ENCODE results near the gene CARMIL1. TPM values are rescaled to one million over a fixed set of nuclear protein-coding genes. Genes with fewer than 3 reads are reported as not detected.

The CARMIL1 gene
- total RNA-seq, 1 donor from 2014 or later = 19.1 TPM

GRCh38 chr6:25290306-25291060 lies 11.3 kb downstream of the CARMIL1 start:
- Mint-ChIP-seq H3K27me3 (ENCODE audit: low read depth, unreplicated experiment) (no peaks in the 10 kb centered on the region), H3K4me1 (ENCODE audit: low read depth, unreplicated experiment) (peaks cover 6% of the 10 kb centered on the region), H3K27ac (ENCODE audit: unreplicated experiment) (peak overlapping the region; percentile 58), H3K36me3 (ENCODE audit: low read depth, unreplicated experiment) (no peaks in the 10 kb centered on the region), H3K9me3 (ENCODE audit: unreplicated experiment) (no peaks in the 10 kb centered on the region), H3K4me3 (ENCODE audit: unreplicated experiment) (no peak overlapping the region)
- Histone ChIP-seq H3K36me3 (ENCODE audit: insufficient read depth, low read length) (no peaks in the 10 kb centered on the region), H3K79me2 (ENCODE audit: insufficient read depth, low read length) (no peaks in the 10 kb centered on the region), H2AFZ (ENCODE audit: low read depth, low read length) (no peak overlapping the region), H3K4me2 (ENCODE audit: low read length) (no peak overlapping the region), H3K9me3 (ENCODE audit: insufficient read depth, low read depth, low read length) (no peaks in the 10 kb centered on the region), H4K20me1 (ENCODE audit: insufficient read depth, low read length) (no peaks in the 10 kb centered on the region), H3K4me3 (ENCODE audit: insufficient read depth, low read depth, low read length) (no peak overlapping the region), H3K27ac (ENCODE audit: low read depth, low read length) (no peak overlapping the region), H3K27me3 (ENCODE audit: insufficient read depth, low read length) (no peaks in the 10 kb centered on the region), H3K4me1 (ENCODE audit: insufficient read depth, low read length) (no peaks in the 10 kb centered on the region), H3K9ac (ENCODE audit: low read length) (no peak overlapping the region)
- TF ChIP-seq, protein P1, sequence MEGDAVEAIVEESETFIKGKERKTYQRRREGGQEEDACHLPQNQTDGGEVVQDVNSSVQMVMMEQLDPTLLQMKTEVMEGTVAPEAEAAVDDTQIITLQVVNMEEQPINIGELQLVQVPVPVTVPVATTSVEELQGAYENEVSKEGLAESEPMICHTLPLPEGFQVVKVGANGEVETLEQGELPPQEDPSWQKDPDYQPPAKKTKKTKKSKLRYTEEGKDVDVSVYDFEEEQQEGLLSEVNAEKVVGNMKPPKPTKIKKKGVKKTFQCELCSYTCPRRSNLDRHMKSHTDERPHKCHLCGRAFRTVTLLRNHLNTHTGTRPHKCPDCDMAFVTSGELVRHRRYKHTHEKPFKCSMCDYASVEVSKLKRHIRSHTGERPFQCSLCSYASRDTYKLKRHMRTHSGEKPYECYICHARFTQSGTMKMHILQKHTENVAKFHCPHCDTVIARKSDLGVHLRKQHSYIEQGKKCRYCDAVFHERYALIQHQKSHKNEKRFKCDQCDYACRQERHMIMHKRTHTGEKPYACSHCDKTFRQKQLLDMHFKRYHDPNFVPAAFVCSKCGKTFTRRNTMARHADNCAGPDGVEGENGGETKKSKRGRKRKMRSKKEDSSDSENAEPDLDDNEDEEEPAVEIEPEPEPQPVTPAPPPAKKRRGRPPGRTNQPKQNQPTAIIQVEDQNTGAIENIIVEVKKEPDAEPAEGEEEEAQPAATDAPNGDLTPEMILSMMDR (IDR thresholded peaks at IDR 0.05; ENCODE audit: insufficient read depth, low read depth, low read length) = no peak
- no peak for TF ChIP-seq EZH2 (IDR thresholded peaks at IDR 0.05; ENCODE audit: insufficient read depth, low read length)
- FAIRE-seq (no peak), DNase-seq (ENCODE audit: low read depth) (no peak)

DNA sequence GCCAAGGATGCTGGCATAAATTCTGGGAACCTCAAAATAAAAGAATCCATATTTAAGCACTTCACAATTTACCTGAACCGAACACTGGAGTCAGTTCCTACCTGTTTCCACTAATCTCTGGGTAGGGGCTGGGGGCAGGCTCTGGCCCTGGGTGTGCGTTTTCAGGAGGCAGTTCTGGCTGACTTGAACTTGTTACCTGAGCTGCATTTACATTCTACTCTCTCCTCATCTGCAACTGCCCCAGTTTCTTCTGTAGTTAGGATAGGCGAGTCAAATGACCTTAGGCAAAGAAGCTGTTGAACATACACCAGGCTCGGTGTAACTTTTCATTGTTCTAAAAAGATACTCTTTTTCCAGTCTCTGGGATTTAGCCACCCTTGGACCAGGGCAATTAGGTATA lies 13.2 kb downstream of the CARMIL1 start:
- no peak overlapping the region for H2AFZ ChIP-seq (ENCODE audit: low read depth, low read length)

More for the DNA sequence above, 13.2 kb downstream of the CARMIL1 start:
- Histone ChIP-seq H3K9me3 (ENCODE audit: insufficient read depth, low read depth, low read length) (no peaks in the 10 kb centered on the region), H3K4me1 (ENCODE audit: insufficient read depth, low read length) (no peaks in the 10 kb centered on the region), H3K4me2 (ENCODE audit: low read length) (no peak overlapping the region), H3K9ac (ENCODE audit: low read length) (no peak overlapping the region), H4K20me1 (ENCODE audit: insufficient read depth, low read length) (no peaks in the 10 kb centered on the region), H3K36me3 (ENCODE audit: insufficient read depth, low read length) (no peaks in the 10 kb centered on the region), H3K27me3 (ENCODE audit: insufficient read depth, low read length) (no peaks in the 10 kb centered on the region), H3K79me2 (ENCODE audit: insufficient read depth, low read length) (no peaks in the 10 kb centered on the region), H3K4me3 (ENCODE audit: insufficient read depth, low read depth, low read length) (no peak overlapping the region), H3K27ac (ENCODE audit: low read depth, low read length) (no peak overlapping the region)
- H3K27me3 Mint-ChIP-seq (ENCODE audit: low read depth, unreplicated experiment) = no peaks in the 10 kb centered on the region
- no peak overlapping the region for H3K4me3 Mint-ChIP-seq (ENCODE audit: unreplicated experiment)
- H3K9me3 Mint-ChIP-seq (ENCODE audit: unreplicated experiment) = no peaks in the 10 kb centered on the region
- FAIRE-seq (no peak), DNase-seq (ENCODE audit: low read depth) (no peak)
- no peaks in the 10 kb centered on the region for H3K36me3 Mint-ChIP-seq (ENCODE audit: low read depth, unreplicated experiment)
- no peak overlapping the region for H3K27ac Mint-ChIP-seq (ENCODE audit: unreplicated experiment)
- TF ChIP-seq, protein P1 (IDR thresholded peaks at IDR 0.05; ENCODE audit: insufficient read depth, low read depth, low read length) = no peak
- no peak for TF ChIP-seq EZH2 (IDR thresholded peaks at IDR 0.05; ENCODE audit: insufficient read depth, low read length)
- peaks cover 21% of the 10 kb centered on the region for H3K4me1 Mint-ChIP-seq (ENCODE audit: low read depth, unreplicated experiment)

Data from astrocyte (in vitro differentiated cells and primary cell).